ENCODE measurements around the gene MMEL1.

MMEL1 gene

GRCh38 chr1:2637442-2638145 lies 4.8 kb upstream of the MMEL1 start:
- Histone ChIP-seq H4K20me1 (ENCODE audit: insufficient read depth) (no peaks in the 10 kb centered on the region), H2AFZ (ENCODE audit: low read depth) (no peak overlapping the region), H3K79me2 (ENCODE audit: insufficient read depth, low read depth) (no peaks in the 10 kb centered on the region), H3K27ac (no peak overlapping the region), H3K4me3 (IDR thresholded peaks at IDR 0.05; ENCODE audit: insufficient read depth, low read depth, low read length) (no peak overlapping the region), H3K36me3 (ENCODE audit: insufficient read depth) (no peaks in the 10 kb centered on the region), H3K27me3 (ENCODE audit: insufficient read depth, low read depth) (peaks cover 37% of the 10 kb centered on the region), H3K4me1 (ENCODE audit: low read depth, poor library complexity, severe bottlenecking) (no peaks in the 10 kb centered on the region), H3K9ac (no peak overlapping the region), H3K4me2 (no peak overlapping the region)
- TF ChIP-seq, protein P1, sequence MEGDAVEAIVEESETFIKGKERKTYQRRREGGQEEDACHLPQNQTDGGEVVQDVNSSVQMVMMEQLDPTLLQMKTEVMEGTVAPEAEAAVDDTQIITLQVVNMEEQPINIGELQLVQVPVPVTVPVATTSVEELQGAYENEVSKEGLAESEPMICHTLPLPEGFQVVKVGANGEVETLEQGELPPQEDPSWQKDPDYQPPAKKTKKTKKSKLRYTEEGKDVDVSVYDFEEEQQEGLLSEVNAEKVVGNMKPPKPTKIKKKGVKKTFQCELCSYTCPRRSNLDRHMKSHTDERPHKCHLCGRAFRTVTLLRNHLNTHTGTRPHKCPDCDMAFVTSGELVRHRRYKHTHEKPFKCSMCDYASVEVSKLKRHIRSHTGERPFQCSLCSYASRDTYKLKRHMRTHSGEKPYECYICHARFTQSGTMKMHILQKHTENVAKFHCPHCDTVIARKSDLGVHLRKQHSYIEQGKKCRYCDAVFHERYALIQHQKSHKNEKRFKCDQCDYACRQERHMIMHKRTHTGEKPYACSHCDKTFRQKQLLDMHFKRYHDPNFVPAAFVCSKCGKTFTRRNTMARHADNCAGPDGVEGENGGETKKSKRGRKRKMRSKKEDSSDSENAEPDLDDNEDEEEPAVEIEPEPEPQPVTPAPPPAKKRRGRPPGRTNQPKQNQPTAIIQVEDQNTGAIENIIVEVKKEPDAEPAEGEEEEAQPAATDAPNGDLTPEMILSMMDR (conservative IDR thresholded peaks at IDR 0.05; ENCODE audit: low read depth, low read length): no peak

DNA sequence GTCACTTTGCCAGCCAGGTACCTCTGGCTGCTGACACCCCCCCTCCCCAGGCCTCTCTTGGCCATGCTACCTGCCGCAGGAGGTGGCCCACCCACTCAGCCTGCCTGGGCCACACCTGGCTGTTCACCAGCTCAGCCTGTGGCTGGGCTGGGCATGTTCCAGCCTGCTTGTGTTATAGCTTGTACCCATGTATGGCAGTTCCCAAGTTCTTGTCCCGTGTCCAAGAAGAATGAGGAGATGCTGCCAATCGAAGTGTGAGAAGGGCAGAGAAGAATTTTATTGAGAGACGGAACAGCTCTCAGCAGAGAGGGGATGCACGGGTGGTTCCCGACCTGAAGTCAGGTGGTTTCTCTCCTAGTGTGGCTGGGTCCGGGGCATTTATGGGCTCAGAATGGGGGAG lies 3.9 kb upstream of the MMEL1 start:
- H3K27me3 ChIP-seq (ENCODE audit: insufficient read depth, low read depth): peaks cover 37% of the 10 kb centered on the region
- TF ChIP-seq, protein P1 (conservative IDR thresholded peaks at IDR 0.05; ENCODE audit: low read depth, low read length): no peak
- no peaks in the 10 kb centered on the region for H3K79me2 ChIP-seq (ENCODE audit: insufficient read depth, low read depth)
- H3K4me3 ChIP-seq (IDR thresholded peaks at IDR 0.05; ENCODE audit: insufficient read depth, low read depth, low read length): no peak overlapping the region
- no peak overlapping the region for H3K9ac ChIP-seq
- H2AFZ ChIP-seq (ENCODE audit: low read depth): no peak overlapping the region
- H3K27ac ChIP-seq: no peak overlapping the region
- H3K36me3 ChIP-seq (ENCODE audit: insufficient read depth): no peaks in the 10 kb centered on the region
- H3K4me1 ChIP-seq (ENCODE audit: low read depth, poor library complexity, severe bottlenecking): no peaks in the 10 kb centered on the region
- no peaks in the 10 kb centered on the region for H4K20me1 ChIP-seq (ENCODE audit: insufficient read depth)
- no peak overlapping the region for H3K4me2 ChIP-seq

- TF ChIP-seq, protein P1 (conservative IDR thresholded peaks at IDR 0.05; ENCODE audit: low read depth, low read length): no peak
Observed at GRCh38 chr1:2635361-2636010, 2.7 kb upstream of the MMEL1 start.

DNA sequence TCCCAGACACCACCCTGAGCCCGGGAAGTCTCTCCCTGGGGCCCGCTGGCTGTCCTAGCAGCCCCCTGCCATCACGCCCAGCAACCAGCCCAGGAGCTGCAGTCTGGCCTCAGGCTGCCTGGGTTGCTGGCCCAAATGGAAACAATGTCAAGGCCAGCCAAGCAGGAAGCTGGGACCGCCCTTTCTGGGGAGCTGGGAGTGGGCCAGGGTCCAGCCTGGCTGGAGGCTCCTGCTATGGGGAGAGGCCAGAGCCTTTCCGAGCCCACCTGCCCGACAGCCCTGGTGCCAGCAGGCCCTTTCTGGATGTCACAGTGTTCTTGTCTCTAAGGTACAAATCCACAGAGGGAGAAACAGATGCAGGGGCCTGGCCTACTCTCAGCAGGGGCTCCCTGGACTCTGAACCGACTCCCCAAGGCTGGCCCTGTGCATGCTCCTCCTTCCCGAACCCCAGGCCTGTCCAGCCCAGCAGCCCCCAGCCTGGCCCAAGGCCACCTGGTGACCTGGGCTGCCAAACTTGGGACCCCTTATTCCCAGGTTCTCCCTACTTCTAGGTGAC lies 1.2 kb upstream of the MMEL1 start:
- Histone ChIP-seq H3K27me3 (ENCODE audit: insufficient read depth, low read depth) (peaks cover 33% of the 10 kb centered on the region), H3K36me3 (ENCODE audit: insufficient read depth) (no peaks in the 10 kb centered on the region), H2AFZ (ENCODE audit: low read depth) (no peak overlapping the region), H4K20me1 (ENCODE audit: insufficient read depth) (no peaks in the 10 kb centered on the region), H3K27ac (no peak overlapping the region), H3K9ac (no peak overlapping the region), H3K4me3 (IDR thresholded peaks at IDR 0.05; ENCODE audit: insufficient read depth, low read depth, low read length) (no peak overlapping the region), H3K4me1 (ENCODE audit: low read depth, poor library complexity, severe bottlenecking) (no peaks in the 10 kb centered on the region), H3K4me2 (no peak overlapping the region), H3K79me2 (ENCODE audit: insufficient read depth, low read depth) (no peaks in the 10 kb centered on the region)
- TF ChIP-seq, protein P1 (conservative IDR thresholded peaks at IDR 0.05; ENCODE audit: low read depth, low read length): no peak

More at GRCh38 chr1:2635361-2636010, 2.7 kb upstream of the MMEL1 start:
- Histone ChIP-seq H3K4me1 (ENCODE audit: low read depth, poor library complexity, severe bottlenecking) (no peaks in the 10 kb centered on the region), H2AFZ (ENCODE audit: low read depth) (no peak overlapping the region), H3K79me2 (ENCODE audit: insufficient read depth, low read depth) (no peaks in the 10 kb centered on the region), H3K36me3 (ENCODE audit: insufficient read depth) (no peaks in the 10 kb centered on the region), H3K27me3 (ENCODE audit: insufficient read depth, low read depth) (peaks cover 37% of the 10 kb centered on the region), H3K4me2 (no peak overlapping the region), H4K20me1 (ENCODE audit: insufficient read depth) (no peaks in the 10 kb centered on the region), H3K27ac (no peak overlapping the region), H3K9ac (no peak overlapping the region), H3K4me3 (IDR thresholded peaks at IDR 0.05; ENCODE audit: insufficient read depth, low read depth, low read length) (no peak overlapping the region)
